ENCODE measurements around the gene STX4.

- no peak for TF ChIP-seq TAF1 (IDR thresholded peaks at IDR 0.05; ENCODE audit: borderline replicate concordance, low read depth, low read length)
- no peak for TF ChIP-seq POLR2A (IDR thresholded peaks at IDR 0.05; ENCODE audit: low read depth, low read length)
These were observed 31.6 kb downstream of the STX4 start for GRCh38 chr16:31064882-31065461.
